DMS53 treated with DMSO at 0.1 percent for 48 hours (cell line): ENCODE measurements around the gene AMN.

Experiments
- DNase-seq: peaks from one replicate; lab custom pipeline; 2025; ENCODE audit not compliant: unreplicated experiment; lab: John Stamatoyannopoulos, UW

Gene AMN

GRCh38 chr14:102965282-102965681 lies 42.8 kb downstream of the AMN start:
- no peak for DNase-seq

GRCh38 chr14:102965971-102966655 lies 43.6 kb downstream of the AMN start:
- no peak for DNase-seq

- DNase-seq: no peak
Observed at GRCh38 chr14:102966681-102967505, 44.4 kb downstream of the AMN start.

- DNase-seq: no peak
Observed at GRCh38 chr14:102967506-102967795, 45.0 kb downstream of the AMN start.

GRCh38 chr14:102968306-102968705 lies 45.8 kb downstream of the AMN start:
- no peak for DNase-seq

DNA sequence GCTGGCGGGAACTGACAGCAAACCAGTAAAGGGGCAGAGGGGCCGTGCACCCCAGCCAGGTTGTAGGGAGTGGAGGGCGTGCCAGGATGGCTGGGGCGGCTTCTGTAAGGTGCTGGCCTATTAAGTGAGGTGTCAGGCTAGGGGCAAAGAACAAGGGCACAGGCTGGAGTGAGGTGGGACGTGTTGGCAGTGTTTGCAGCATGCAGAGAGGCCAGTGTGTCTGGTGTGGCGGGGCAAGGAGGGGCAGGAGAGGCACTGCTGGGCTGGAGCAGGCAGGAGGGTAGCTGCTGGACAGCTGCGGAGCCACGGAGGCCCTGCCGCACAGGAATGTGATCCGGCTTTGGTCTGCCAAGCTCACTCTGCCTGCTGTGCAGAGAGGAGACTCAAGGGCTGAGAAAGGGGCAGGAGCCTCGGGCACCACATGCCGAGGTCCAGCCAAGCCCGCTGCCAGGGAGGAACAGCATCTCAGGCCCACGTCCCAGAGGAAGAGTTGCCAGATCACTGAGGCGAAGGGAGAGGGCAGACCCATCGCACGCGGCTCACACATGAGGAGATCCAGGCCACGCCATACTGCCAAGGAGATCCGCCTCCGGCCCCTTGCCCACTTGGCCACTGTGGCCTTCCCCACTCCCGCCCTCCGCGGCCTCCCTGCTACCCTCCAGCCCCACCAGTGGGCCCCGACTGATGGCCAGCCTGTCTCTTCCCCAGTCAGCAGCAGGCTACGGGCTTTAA lies 46.8 kb downstream of the AMN start:
- no peak for DNase-seq

GRCh38 chr14:102969901-102970300 lies 47.4 kb downstream of the AMN start:
- no peak for DNase-seq

DNA sequence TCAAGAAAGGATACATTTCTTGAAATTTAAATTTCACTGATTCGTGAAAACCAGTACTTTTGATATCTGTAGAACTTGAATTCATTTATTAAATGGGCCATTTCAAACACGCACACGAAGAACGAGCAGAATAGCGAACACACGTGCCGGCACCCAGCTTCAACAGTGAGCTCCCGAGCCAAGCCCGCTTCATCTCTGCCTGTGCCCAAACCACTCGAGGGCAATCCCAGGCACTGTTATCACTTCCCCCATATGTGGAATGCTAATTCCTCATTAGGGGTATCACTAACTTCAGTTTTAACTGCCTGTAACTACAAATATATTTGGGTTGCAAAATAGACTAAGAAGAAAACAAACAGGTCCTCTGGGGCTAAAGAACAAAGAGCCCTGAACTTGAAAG lies 48.0 kb downstream of the AMN start:
- DNase-seq: no peak

- no peak for DNase-seq
Observed at GRCh38 chr14:102971314-102971713, 48.9 kb downstream of the AMN start.

DNA sequence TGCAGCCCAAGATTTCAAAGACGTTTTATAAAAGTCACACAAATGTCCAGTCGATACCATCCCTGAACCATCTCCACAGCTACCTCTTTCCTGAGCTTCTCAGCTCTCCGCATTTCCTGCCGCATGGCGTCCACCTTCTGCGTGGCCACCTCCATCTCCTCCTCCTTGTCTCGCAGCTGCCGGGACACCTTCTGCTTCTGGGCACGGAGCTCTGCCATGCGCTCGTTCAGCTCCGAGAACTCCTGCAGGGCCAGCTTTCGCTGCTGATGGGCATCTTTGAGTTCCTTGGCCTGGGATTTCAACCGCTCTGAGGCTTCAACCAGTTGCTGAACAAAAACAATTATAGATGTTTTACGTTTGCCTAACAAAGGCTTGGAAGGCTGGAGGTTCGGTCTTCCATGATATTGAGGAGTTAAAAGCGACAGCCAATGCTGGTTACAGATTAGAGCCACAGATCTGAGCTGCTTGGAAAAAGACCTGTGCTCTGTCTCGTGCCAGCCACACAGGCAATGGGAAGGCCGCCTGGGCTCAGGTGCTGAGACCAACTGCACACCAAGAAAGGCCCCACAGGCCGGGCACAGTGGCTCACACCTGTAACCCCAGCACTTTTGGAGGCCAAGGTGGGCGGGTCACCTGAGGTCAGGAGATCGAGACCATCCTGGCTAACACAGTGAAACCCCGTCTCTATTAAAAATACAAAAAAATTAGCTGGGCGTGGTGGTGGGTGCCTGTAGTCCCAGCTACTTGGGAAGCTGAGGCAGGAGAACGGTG lies 49.6 kb downstream of the AMN start:
- no peak for DNase-seq

DNA sequence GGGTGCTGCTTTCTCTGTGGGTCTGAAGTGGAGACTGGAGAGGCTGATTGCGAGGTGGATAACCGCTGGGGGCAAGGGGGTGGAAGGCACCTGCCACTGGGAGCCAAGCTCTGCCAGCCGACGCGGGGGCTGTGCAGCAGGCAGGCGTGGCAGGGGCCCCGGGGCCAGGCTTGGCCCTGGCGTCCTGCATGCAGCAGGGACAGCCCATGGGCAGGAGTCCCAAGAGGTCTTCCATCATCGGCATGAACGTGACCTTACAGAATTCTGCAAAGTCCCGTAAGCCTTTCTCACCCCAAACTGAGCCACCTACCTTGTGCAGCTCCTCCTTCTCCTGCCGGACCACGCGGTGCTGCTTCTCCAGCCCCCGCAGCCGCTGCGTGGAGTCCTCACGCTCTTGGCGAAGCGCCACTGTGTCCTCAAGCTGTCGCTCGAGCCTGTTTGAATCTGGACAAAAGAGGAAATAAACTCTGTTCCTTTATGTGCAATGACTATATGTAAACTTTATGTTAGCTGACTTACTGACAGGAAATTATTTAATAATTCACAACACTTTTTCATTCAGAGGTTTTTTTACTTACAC lies 51.3 kb downstream of the AMN start:
- DNase-seq: no peak

DNA sequence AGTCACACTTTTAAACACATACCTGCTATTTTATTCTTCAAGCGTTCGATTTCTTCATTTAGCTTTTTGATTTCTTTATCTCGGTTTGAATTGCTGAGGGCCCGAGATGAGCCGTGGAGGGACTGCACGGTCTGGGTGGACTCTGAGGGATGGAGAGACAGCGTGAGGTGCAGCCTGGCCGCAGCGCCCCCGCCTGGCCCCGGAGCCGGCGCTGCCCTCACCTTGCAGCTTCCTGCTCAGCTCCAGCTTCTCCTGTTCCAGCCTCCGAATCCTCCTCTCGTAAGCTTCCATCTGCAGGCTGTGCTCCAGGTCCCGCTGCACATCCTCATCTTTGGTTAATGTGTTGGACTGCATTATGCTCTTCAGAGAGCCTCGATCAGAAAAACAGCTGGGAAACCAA lies 53.2 kb downstream of the AMN start:
- DNase-seq: no peak

DNA sequence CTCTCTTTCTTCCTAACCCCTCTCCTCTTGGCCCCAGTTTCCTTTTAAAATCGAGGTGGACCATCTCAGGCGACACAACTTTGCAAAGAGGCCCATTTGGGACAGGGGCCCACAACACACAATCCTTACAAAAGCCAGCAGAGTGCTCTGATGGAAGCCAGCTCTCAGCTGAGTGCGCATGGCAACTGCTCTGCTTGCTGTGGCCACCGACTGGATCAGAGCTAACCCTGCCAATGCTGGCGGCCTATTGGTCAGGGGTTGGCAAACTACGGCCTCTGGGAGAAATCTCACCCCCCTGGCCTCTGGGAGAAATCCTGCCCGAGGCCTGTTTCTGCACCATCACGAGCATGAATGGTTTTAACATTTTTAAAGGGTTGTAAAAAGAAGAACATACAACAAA lies 55.0 kb downstream of the AMN start:
- DNase-seq: no peak

GRCh38 chr14:102979406-102979805 lies 56.9 kb downstream of the AMN start:
- DNase-seq: no peak

DNA sequence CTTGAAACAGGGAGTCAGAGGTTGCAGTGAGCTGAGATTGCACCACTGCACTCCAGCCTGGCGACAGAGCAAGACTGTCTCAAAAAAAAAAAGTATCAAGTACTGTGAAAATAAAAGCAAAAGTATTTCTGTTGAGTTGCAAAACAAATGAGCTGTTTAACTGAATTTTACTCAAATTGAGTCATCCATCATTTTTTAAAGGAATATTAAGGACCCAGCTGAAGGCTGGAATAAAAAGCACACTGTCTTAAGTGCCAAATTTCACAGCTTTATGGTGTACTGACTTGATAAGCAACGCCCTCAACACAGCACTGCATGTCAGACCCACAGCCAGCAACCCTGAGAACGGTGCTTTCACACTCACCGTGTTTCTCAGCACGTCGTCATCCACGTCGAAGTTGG lies 57.9 kb downstream of the AMN start:
- no peak for DNase-seq
